BLaER1 treated with 17β-estradiol and CSF1 and Interleukin-3, amounts not matched to agents 10 nM and 100 nM (cell line): ENCODE measurements around the gene PINLYP.
A peak's percentile ranks its signal among the peaks of the same experiment; 100 is the strongest.
"Not testable (repeated sequence)": the region's sequence is repeated elsewhere in the genome, so short reads cannot be mapped to it uniquely, and the experiment has no call there.

Experiments used
- H3K27ac ChIP-seq, 11 experiments: shearing (Covaris generic); formaldehyde crosslinking; 2 replicates each; pipeline ENCODE4 v1.8.1; 2022
- H3K27me3 ChIP-seq, 11 experiments: shearing (Covaris generic); formaldehyde crosslinking; 2 replicates each; pipeline ENCODE4 v1.8.1; 2022
- H3K36me3 ChIP-seq, 11 experiments: shearing (Covaris generic); formaldehyde crosslinking; 2 replicates each; pipeline ENCODE4 v1.8.1; 2022
- H3K4me1 ChIP-seq, 10 experiments: shearing (Covaris generic); formaldehyde crosslinking; 2 replicates each; pipeline ENCODE4 v1.8.1; 2022
- H3K4me2 ChIP-seq, 11 experiments: shearing (Covaris generic); formaldehyde crosslinking; 2 replicates each; pipeline ENCODE4 v1.8.1; 2022
- H3K4me3 ChIP-seq, 10 experiments: shearing (Covaris generic); formaldehyde crosslinking; 2 replicates each; pipeline ENCODE4 v1.8.1; 2022
- H3K9ac ChIP-seq, 11 experiments: shearing (Covaris generic); formaldehyde crosslinking; 2 replicates each; pipeline ENCODE4 v1.8.1; 2022
- H3K9me3 ChIP-seq, 11 experiments: shearing (Covaris generic); formaldehyde crosslinking; replicated peaks in 1 of 11; 2 replicates each; pipeline ENCODE4 v1.8.1; 2022
- H4K20me1 ChIP-seq, 11 experiments: shearing (Covaris generic); formaldehyde crosslinking; 2 replicates each; pipeline ENCODE4 v1.8.1; 2022
- Cebpa-rat ChIP-seq, 11 experiments: shearing (Covaris generic); IDR thresholded peaks; 2 replicates each; pipeline ENCODE4 v1.8.1; 2022

The PINLYP gene

DNA sequence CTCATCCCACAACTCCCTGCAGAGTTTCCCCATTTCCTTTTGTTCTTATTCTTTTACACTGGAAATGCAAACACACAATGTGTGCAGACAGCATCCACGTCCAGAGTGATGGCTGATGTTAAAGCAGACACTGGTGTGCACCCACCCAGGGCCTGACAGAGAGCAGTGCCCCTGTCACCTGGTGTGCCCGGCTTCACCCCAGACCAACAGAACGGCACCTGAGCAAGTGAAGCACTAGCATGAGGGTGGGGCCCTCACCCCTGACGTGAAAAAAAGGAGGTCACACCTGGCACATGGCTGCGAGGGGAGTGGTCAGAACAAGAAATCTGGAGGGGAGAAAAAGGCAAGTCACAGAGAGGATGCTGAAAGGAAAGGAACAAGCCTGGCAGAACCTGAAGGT, 30.3 kb upstream of the PINLYP start:
- Histone ChIP-seq H3K36me3 (peaks cover 68 to 87% (median 84%) of the 10 kb centered on the region in 11 experiments), H4K20me1 (peaks cover 0 to 8% (median 0%) of the 10 kb centered on the region in 11 experiments; a peak in 2 of 22 replicates), H3K9me3 (peaks cover 0 to 1% (median 0%) of the 10 kb centered on the region in 11 experiments; a peak in 2 of 22 replicates), H3K27me3 (no peaks in the 10 kb centered on the region), H3K4me1 (peaks cover 0 to 26% (median 24%) of the 10 kb centered on the region in 10 experiments; a peak in 17 of 20 replicates), H3K9ac (peak overlapping the region in 4 of 11 experiments; percentile 1 to 27 (median 16); a peak in 3 of 22 replicates), H3K27ac (peak overlapping the region in 2 of 11 experiments; percentile 4 to 29; a peak in 1 of 22 replicates), H3K4me2 (peak overlapping the region in 10 of 11 experiments; percentile 10 to 72 (median 40); a peak in 17 of 22 replicates), H3K4me3 (no peak overlapping the region)
- no peak for TF ChIP-seq Cebpa-rat (IDR thresholded peaks at IDR 0.05)

DNA sequence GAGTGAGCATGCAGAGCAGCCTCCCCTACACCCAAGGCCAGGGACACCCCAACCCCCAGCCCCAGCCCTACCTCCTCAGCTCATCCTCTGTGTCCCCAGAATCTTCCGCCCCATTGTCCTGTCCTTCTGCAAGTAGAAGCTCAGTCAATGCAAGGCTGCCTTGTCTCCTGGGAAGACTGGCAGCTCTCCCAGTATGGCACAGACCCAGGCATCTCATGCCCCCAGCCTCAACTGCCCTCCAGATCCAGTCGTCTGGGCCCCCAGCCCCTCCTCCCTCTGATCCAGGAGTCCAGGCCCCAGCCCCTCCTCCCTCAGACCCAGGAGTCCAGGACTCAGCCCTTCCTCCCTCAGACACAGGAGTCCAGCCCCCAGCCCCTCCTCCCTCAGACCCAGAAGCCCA, 29.6 kb upstream of the PINLYP start:
- Histone ChIP-seq H3K36me3 (peaks cover 68 to 87% (median 84%) of the 10 kb centered on the region in 11 experiments), H3K4me3 (no peak overlapping the region), H3K4me2 (peak overlapping the region in 8 of 11 experiments; percentile 10 to 72 (median 45); a peak in 8 of 22 replicates), H3K27me3 (no peaks in the 10 kb centered on the region), H3K27ac (peak overlapping the region in 2 of 11 experiments; percentile 4 to 29; a peak in 1 of 22 replicates), H3K4me1 (peaks cover 0 to 26% (median 24%) of the 10 kb centered on the region in 10 experiments; a peak in 17 of 20 replicates), H4K20me1 (peaks cover 0 to 8% (median 0%) of the 10 kb centered on the region in 11 experiments; a peak in 2 of 22 replicates), H3K9me3 (no peaks in the 10 kb centered on the region), H3K9ac (peak overlapping the region in 4 of 11 experiments; percentile 1 to 27 (median 16); a peak in 1 of 22 replicates)
- no peak for TF ChIP-seq Cebpa-rat (IDR thresholded peaks at IDR 0.05)

DNA sequence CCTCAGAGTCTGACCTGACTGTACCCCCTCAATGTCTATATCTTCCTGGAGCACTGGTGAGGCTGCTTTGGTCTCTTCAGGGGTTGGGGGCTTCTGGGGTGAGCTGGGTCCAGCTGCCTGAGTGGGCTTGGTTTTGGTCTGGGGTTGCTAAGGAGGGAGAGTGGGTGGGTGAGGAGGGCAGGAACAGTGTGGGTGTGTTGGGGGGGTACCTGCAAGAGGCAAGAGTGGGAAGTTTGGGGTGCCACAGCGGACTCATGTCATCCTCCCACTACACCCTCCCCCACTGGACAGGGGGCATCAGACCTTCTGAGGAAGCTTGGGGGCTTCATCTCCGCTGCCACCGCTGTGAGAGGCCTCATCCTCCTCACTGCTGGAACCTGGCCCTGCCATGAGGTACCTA, 29.0 kb upstream of the PINLYP start:
- Histone ChIP-seq H3K9me3 (no peaks in the 10 kb centered on the region), H3K27me3 (no peaks in the 10 kb centered on the region), H3K4me3 (no peak overlapping the region), H3K36me3 (peaks cover 68 to 87% (median 84%) of the 10 kb centered on the region in 11 experiments), H3K27ac (0 out of 22 replicates have a peak overlapping the region, but pooled peaks of 2 of the 11 experiments have one; percentile 12 to 20), H3K9ac (no peak overlapping the region), H3K4me1 (peaks cover 0 to 26% (median 24%) of the 10 kb centered on the region in 10 experiments; a peak in 17 of 20 replicates), H3K4me2 (no peak overlapping the region), H4K20me1 (peaks cover 0 to 8% (median 0%) of the 10 kb centered on the region in 11 experiments; a peak in 1 of 22 replicates)
- no peak for TF ChIP-seq Cebpa-rat (IDR thresholded peaks at IDR 0.05)

DNA sequence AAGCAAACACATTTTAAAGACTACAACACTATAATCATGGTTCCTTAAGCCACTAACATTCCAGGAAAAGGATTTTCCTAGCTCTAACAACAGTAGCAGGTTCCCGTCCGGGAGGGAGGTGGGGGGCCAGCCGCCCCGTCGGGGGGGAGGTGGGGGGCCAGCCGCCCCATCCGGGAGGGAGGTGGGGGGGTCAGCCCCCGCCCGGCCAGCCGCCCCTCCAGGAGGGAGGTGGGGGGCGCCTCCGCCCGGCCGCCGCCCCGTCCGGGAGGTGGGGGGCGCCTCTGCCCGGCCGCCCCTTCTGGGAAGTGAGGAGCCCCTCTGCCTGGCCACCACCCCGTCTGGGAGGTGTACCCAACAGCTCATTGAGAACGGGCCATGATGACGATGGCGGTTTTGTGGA, 27.7 kb upstream of the PINLYP start:
- not testable (repeated sequence) for H3K9ac ChIP-seq, H3K4me3 ChIP-seq
- H3K36me3 ChIP-seq: peaks cover 62 to 85% (median 79%) of the 10 kb centered on the region in 11 experiments

DNA sequence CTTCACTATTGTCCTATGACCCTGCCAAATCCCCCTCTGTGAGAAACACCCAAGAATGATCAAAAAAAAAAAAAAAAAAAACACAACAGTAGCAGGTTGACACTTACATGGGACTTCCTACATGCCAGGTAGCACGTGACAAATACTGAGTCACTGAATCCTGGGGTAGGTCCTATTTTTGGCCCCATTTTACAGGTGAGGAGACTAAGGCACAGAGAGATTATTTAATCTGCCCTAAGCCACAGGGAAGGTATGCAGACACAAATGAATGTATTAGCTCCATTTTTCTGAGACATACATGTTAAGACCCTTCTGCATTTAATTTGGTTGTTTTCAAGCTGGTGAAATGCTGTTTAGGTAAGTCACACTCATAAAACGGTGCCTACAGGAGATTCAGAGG, 26.9 kb upstream of the PINLYP start:
- Histone ChIP-seq H3K27me3 (no peaks in the 10 kb centered on the region), H4K20me1 (peaks cover 0 to 13% (median 0%) of the 10 kb centered on the region in 11 experiments; a peak in 2 of 22 replicates), H3K9me3 (no peaks in the 10 kb centered on the region), H3K36me3 (peaks cover 62 to 85% (median 79%) of the 10 kb centered on the region in 11 experiments), H3K9ac (no peak overlapping the region), H3K4me1 (peaks cover 0 to 46% (median 41%) of the 10 kb centered on the region in 10 experiments; a peak in 18 of 20 replicates), H3K4me3 (no peak overlapping the region), H3K27ac (no peak overlapping the region), H3K4me2 (no peak overlapping the region)
- TF ChIP-seq Cebpa-rat (IDR thresholded peaks at IDR 0.05): no peak

More for the DNA sequence above, 27.7 kb upstream of the PINLYP start:
- not testable (repeated sequence) for H3K4me2 ChIP-seq, H3K9me3 ChIP-seq, H3K27ac ChIP-seq, H3K27me3 ChIP-seq, H4K20me1 ChIP-seq
- peaks cover 0 to 38% (median 35%) of the 10 kb centered on the region in 10 experiments; a peak in 18 of 20 replicates for H3K4me1 ChIP-seq

GRCh38 chr19:43551399-43552197, 24.0 kb upstream of the PINLYP start:
- peaks cover 0 to 12% (median 0%) of the 10 kb centered on the region in 11 experiments; a peak in 2 of 22 replicates for H4K20me1 ChIP-seq
- no peaks in the 10 kb centered on the region for H3K9me3 ChIP-seq
- H3K36me3 ChIP-seq: peaks cover 62 to 87% (median 82%) of the 10 kb centered on the region in 11 experiments
- TF ChIP-seq Cebpa-rat (IDR thresholded peaks at IDR 0.05): no peak
- H3K4me2 ChIP-seq: peak overlapping the region in 3 of 11 experiments; percentile 58 to 78 (median 71); a peak in 3 of 22 replicates
- H3K4me3 ChIP-seq: no peak overlapping the region
- peak overlapping the region in 8 of 11 experiments; percentile 56 to 78 (median 72); a peak in 15 of 22 replicates for H3K27ac ChIP-seq
- peaks cover 13 to 44% (median 35%) of the 10 kb centered on the region in 10 experiments; a peak in 19 of 20 replicates for H3K4me1 ChIP-seq
- H3K9ac ChIP-seq: peak overlapping the region in 8 of 11 experiments; percentile 38 to 71 (median 65); a peak in 12 of 22 replicates
- H3K27me3 ChIP-seq: no peaks in the 10 kb centered on the region

DNA sequence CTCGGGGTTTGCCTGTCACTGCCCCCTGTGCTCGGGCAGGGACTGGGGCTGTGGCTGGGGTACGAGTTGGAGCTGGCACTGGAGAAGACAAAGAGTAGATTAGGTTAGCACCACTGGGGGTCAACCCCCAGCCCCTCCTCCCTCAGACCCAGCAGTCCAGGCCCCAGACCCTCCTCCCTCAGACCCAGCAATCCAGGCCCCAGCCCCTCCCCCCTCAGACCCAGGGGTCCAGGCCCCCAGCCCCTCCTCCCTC, 23.5 kb upstream of the PINLYP start:
- Histone ChIP-seq H3K4me1 (peaks cover 18 to 44% (median 35%) of the 10 kb centered on the region in 10 experiments; a peak in 19 of 20 replicates), H3K27me3 (no peaks in the 10 kb centered on the region), H4K20me1 (peaks cover 0 to 12% (median 0%) of the 10 kb centered on the region in 11 experiments; a peak in 2 of 22 replicates), H3K4me2 (peak overlapping the region in 5 of 11 experiments; percentile 56 to 78 (median 61); a peak in 5 of 22 replicates), H3K27ac (peak overlapping the region in 8 of 11 experiments; percentile 56 to 78 (median 72); a peak in 15 of 22 replicates), H3K9me3 (no peaks in the 10 kb centered on the region), H3K9ac (peak overlapping the region in 8 of 11 experiments; percentile 38 to 71 (median 65); a peak in 12 of 22 replicates), H3K4me3 (no peak overlapping the region), H3K36me3 (peaks cover 60 to 87% (median 80%) of the 10 kb centered on the region in 11 experiments)
- no peak for TF ChIP-seq Cebpa-rat (IDR thresholded peaks at IDR 0.05)

DNA sequence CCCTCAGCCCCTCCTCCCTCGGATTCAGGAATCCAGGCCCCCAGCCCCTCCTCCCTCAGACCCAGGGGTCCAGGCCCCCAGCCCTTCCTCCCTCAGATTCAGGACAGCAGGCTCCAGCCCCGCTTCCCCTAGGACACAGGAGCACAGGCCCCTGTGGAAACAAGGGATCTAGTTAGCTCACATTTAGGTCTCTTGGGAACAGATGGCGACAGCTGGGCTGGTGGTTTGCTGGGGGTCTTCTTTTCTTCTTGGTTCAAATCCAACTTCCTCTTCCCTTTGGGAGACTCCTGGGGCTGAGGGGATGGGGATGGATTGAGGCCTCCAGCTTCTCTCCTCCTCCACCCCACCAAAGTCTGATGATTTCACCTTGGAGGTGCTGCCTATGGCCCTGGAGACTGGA, 23.0 kb upstream of the PINLYP start:
- H3K36me3 ChIP-seq: peaks cover 65 to 87% (median 76%) of the 10 kb centered on the region in 11 experiments
- no peak for TF ChIP-seq Cebpa-rat (IDR thresholded peaks at IDR 0.05)
- H3K27ac ChIP-seq: peak overlapping the region in 10 of 11 experiments; percentile 17 to 78 (median 68); a peak in 19 of 22 replicates
- peaks cover 0 to 12% (median 0%) of the 10 kb centered on the region in 11 experiments; a peak in 2 of 22 replicates for H4K20me1 ChIP-seq
- H3K4me3 ChIP-seq: no peak overlapping the region
- H3K9ac ChIP-seq: peak overlapping the region; percentile 38 to 71 (median 62); a peak in 19 of 22 replicates
- no peaks in the 10 kb centered on the region for H3K9me3 ChIP-seq
- peak overlapping the region in 9 of 11 experiments; percentile 47 to 78 (median 58); a peak in 18 of 22 replicates for H3K4me2 ChIP-seq
- peaks cover 23 to 49% (median 37%) of the 10 kb centered on the region in 10 experiments for H3K4me1 ChIP-seq
- H3K27me3 ChIP-seq: no peaks in the 10 kb centered on the region
